ENCODE results near the gene APLF. TPM values are rescaled to one million over a fixed set of nuclear protein-coding genes. Genes with fewer than 3 reads are reported as not detected.
"Not testable (repeated sequence)": the region's sequence is repeated elsewhere in the genome, so short reads cannot be mapped to it uniquely, and the experiment has no call there.

Gene APLF
- total RNA-seq, 2 experiments from 2014 or later = 2.5 to 4.3 TPM

DNA sequence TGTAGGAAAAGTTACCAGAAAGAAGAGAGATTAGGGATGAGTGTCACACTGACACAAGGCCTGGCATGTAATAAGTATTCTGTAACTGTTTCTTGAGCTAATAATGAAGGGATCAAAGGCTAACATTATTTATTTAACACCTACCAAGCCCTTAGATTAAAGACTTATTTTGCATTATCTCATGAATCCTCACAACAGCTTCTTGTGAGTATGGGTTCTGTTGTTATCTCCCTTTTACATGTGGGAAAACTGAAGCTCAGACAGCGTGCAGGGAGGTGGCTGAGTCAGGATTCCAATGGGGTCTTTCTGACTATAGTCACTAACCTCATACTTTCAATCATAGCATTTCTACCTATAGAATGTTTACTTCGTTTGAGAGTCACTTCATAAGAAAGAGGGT lies 97.0 kb downstream of the APLF start:
- ChIA-PET POLR2A (no interaction called here), CTCF (interaction anchor here (1.1 to 1.9 kb wide), 3 partner anchors 26 to 101 kb away, joined by 3 to 11 read pairs (median 4); no protein-coding TSS in a partner anchor)
- Mint-ChIP-seq H3K27me3 (no peaks in the 10 kb centered on the region), H3K27ac (no peak overlapping the region), H3K36me3 (ENCODE audit: low read depth) (no peaks in the 10 kb centered on the region), H3K4me1 (peaks cover 6% of the 10 kb centered on the region), H3K9me3 (ENCODE audit: low read depth) (no peaks in the 10 kb centered on the region), H3K4me3 (no peak overlapping the region)
- no peak for ATAC-seq
- no peak for DNase-seq
- intact Hi-C loops (cut with DNase I, micrococcal nuclease) = no loop called here

DNA sequence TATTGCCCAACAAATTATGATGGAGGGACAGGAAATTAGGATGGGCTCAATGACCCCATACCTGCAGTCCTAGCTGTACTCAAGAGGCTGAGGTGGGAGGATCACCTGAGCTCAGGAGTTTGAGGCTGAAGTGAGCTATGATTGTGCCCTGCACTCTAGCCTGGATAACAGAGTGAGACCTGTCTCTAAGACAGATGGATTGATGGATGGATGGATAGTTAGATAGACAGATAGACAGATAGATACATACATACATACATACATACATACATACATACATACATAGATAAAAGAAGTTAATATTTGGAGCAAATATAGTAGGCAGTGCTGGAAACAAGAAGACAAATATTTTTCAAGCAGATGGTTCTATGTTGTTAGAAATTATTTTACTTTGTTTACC lies 97.9 kb downstream of the APLF start:
- peaks cover 2% of the 10 kb centered on the region for H3K36me3 Mint-ChIP-seq (ENCODE audit: low read depth)
- ChIA-PET POLR2A (no interaction called here), CTCF (no interaction called here)

DNA sequence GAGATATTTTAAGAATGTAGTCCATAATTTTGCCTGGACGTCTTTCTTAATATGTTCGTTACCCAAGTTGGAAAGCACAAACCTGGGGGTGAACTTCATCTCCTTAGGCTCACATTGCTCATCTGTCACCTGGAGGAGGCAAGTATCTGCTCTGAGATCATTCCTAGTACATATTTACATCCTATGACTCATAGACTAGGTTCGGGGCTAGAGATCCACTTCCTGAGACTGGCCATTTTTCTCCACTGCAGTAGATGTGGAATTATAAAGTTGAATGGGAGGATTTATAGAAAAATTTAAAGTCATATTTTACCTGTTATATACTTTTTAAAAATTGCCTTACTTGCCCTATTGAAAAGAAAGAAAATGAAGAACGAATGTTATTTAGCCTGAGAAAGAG lies 98.5 kb downstream of the APLF start:
- Mint-ChIP-seq H3K9me3 (ENCODE audit: low read depth) (no peaks in the 10 kb centered on the region), H3K27ac (no peak overlapping the region), H3K36me3 (ENCODE audit: low read depth) (peaks cover 2% of the 10 kb centered on the region), H3K4me3 (no peak overlapping the region), H3K27me3 (no peaks in the 10 kb centered on the region), H3K4me1 (no peaks in the 10 kb centered on the region)
- ChIA-PET POLR2A (no interaction called here), CTCF (no interaction called here)
- ATAC-seq (peak; percentile 55), DNase-seq (no peak)
- intact Hi-C loops (cut with DNase I, micrococcal nuclease) = no loop called here

More for the DNA sequence above, 97.9 kb downstream of the APLF start:
- Mint-ChIP-seq H3K9me3 (ENCODE audit: low read depth) (no peaks in the 10 kb centered on the region), H3K27me3 (no peaks in the 10 kb centered on the region), H3K4me3 (no peak overlapping the region), H3K4me1 (no peaks in the 10 kb centered on the region), H3K27ac (no peak overlapping the region)
- no peak for DNase-seq
- intact Hi-C loops (cut with DNase I, micrococcal nuclease) = no loop called here
- ATAC-seq = no peak

DNA sequence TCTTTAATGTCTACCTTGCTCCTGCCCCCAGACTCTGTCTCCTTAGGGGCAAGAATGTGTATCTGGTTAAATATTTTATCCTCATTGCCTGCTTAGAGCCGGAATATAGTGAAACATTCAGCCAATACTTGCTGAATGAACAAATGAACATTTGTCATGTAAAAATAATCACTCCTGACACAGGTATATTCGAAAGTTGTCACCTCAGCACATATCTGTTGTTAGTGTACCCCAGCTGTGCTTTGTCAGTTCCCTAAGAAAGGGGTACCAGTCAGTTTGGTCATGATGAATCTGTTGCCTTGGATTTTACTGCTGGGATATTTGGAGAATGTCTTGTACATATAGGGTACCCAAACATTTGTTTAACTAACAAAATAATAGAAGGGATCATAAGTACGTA lies 99.0 kb downstream of the APLF start:
- no peak for DNase-seq
- Mint-ChIP-seq H3K4me1 (no peaks in the 10 kb centered on the region), H3K36me3 (ENCODE audit: low read depth) (peaks cover 2% of the 10 kb centered on the region), H3K27me3 (no peaks in the 10 kb centered on the region), H3K9me3 (ENCODE audit: low read depth) (no peaks in the 10 kb centered on the region), H3K4me3 (no peak overlapping the region), H3K27ac (no peak overlapping the region)
- CTCF ChIA-PET = no interaction called here
- POLR2A ChIA-PET = no interaction called here
- intact Hi-C loops (cut with DNase I, micrococcal nuclease) = no loop called here
- ATAC-seq = no peak

DNA sequence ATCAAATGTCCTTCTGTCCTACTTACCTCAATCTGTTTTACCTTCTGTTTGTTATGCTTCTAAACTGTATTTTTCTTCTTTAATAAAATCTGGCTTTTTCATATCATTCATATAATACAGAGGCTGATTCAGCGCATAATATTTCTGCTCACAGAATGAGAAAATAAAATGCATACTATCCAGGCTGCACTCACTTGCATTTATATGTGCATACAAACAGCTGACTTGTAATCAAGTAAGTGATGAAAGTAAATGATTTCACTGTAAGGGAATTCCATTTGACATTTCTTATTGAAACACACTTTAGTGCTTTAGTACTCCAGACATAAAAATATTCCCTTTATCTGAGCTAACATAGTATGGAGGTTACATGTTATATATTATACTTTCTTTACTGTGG lies 100.7 kb downstream of the APLF start:
- intact Hi-C loops (cut with DNase I, micrococcal nuclease) = no loop called here
- Mint-ChIP-seq H3K9me3 (ENCODE audit: low read depth) (no peaks in the 10 kb centered on the region), H3K27me3 (no peaks in the 10 kb centered on the region), H3K27ac (no peak overlapping the region), H3K4me3 (no peak overlapping the region), H3K36me3 (ENCODE audit: low read depth) (peaks cover 2% of the 10 kb centered on the region), H3K4me1 (no peaks in the 10 kb centered on the region)
- POLR2A ChIA-PET = no interaction called here
- DNase-seq (no peak), ATAC-seq (no peak)
- CTCF ChIA-PET = interaction anchor here (0.5 to 1.0 kb wide), 3 partner anchors 60 to 664 kb away, joined by 3 read pairs; no protein-coding TSS in a partner anchor

DNA sequence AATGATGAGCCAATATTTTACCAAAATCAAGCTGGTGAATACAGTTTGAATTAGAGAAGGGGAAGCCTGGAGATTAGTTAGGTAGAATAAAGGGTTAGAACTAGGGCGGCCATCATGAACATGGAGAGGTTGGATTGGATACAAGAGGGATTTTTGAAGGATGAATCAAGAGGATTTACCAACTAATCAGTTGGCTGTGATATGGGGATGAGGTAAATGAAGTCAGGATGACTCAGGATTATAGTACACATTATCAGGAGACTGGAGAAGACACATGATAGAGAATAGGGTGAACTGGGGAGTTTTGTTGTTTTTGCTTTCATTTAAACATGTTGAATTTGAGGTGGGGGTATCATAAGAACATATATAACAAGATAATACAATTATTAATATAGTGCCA lies 102.2 kb downstream of the APLF start:
- no peak overlapping the region for H3K4me3 Mint-ChIP-seq
- intact Hi-C loops (cut with DNase I, micrococcal nuclease) = no loop called here
- H3K27ac Mint-ChIP-seq = no peak overlapping the region
- H3K27me3 Mint-ChIP-seq = no peaks in the 10 kb centered on the region
- no peaks in the 10 kb centered on the region for H3K9me3 Mint-ChIP-seq (ENCODE audit: low read depth)
- DNase-seq (no peak), ATAC-seq (no peak)
- peaks cover 2% of the 10 kb centered on the region for H3K36me3 Mint-ChIP-seq (ENCODE audit: low read depth)
- ChIA-PET POLR2A (no interaction called here), CTCF (interaction anchor here (0.7 to 1.5 kb wide), 2 partner anchors 9 to 477 kb away, joined by 3 to 4 read pairs; no protein-coding TSS in a partner anchor)
- H3K4me1 Mint-ChIP-seq = no peaks in the 10 kb centered on the region

DNA sequence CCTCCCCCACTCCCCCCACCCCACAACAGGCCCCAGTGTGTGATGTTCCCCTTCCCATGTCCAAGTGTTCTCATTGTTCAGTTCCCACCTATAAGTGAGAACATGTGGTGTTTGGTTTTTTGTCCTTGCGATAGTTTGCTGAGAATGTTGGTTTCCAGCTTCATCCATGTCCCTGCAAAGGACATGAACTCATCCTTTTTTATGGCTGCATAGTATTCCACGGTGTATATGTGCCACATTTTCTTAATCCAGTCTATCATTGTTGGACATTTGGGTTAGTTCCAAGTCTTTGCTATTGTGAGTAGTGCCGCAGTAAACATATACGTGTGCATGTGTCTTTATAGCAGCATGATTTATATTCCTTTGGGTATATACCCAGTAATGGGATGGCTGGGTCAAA lies 103.0 kb downstream of the APLF start:
- H3K4me3 Mint-ChIP-seq; ATAC-seq; H3K27me3 Mint-ChIP-seq; H3K9me3 Mint-ChIP-seq (ENCODE audit: low read depth); DNase-seq; H3K36me3 Mint-ChIP-seq (ENCODE audit: low read depth); H3K4me1 Mint-ChIP-seq; intact Hi-C loops (cut with DNase I, micrococcal nuclease); POLR2A ChIA-PET; CTCF ChIA-PET; H3K27ac Mint-ChIP-seq: not testable (repeated sequence)

DNA sequence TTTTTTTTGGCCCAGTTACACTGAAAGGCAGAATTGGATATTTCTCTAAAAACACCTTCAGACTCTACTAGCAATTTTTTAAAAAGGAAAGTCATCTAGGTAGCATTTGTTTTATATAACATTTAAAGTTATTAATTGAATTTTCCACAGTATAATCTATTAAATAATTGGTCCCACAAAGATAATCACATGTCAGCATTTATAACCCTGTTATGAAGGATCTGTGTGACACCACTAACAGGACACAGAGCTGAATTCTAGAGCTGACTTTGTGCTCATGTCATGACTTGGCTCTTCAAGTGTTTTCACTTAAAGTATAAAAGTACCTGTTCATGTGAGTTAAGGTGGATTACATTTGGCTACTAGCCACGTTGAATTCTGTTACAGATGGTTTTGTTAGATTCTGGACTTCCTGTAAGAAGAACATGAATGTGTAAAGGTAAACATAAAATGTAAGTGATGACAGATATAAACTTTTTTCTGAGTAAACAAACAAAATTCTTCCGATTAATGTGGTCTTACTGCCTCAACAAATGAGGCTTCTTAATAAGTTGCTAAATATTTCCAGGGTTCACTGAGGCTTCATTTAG lies 106.9 kb downstream of the APLF start:
- intact Hi-C loops (cut with DNase I, micrococcal nuclease) = no loop called here
- H3K36me3 Mint-ChIP-seq (ENCODE audit: low read depth) = peaks cover 6% of the 10 kb centered on the region
- ATAC-seq (no peak), DNase-seq (no peak)
- H3K27me3 Mint-ChIP-seq = no peaks in the 10 kb centered on the region
- POLR2A ChIA-PET = no interaction called here
- no peak overlapping the region for H3K4me3 Mint-ChIP-seq
- CTCF ChIA-PET = no interaction called here
- peaks cover 1% of the 10 kb centered on the region for H3K9me3 Mint-ChIP-seq (ENCODE audit: low read depth)
- H3K4me1 Mint-ChIP-seq = no peaks in the 10 kb centered on the region
- H3K27ac Mint-ChIP-seq = no peak overlapping the region

DNA sequence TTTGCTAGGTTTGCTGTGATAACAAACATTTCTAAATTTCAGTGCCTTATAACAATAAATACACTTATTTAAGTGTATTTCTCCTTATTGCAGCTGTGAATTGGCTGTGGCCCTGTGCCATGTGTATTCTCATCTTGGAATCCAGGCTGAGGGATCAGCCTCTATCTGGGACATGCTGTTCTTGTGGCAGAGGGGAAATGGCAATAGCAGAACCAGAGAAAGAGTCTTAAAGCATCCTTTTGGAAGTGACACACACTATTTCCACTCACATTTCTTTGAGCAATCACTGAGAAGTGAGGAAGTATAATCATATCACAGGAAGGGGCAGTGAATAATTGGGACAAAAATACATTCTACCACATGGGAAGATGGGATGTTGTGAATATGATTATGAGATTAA lies 109.8 kb downstream of the APLF start:
- no peak for DNase-seq
- CTCF ChIA-PET = no interaction called here
- POLR2A ChIA-PET = interaction anchor here (0.6 kb wide), 1 partner anchor 355 kb away, joined by 5 read pairs; no protein-coding TSS in a partner anchor
- intact Hi-C loops (cut with DNase I, micrococcal nuclease) = no loop called here
- no peak overlapping the region for H3K4me3 Mint-ChIP-seq
- peaks cover 4% of the 10 kb centered on the region for H3K9me3 Mint-ChIP-seq (ENCODE audit: low read depth)
- ATAC-seq = no peak
- H3K27ac Mint-ChIP-seq = no peak overlapping the region
- peaks cover 6% of the 10 kb centered on the region for H3K36me3 Mint-ChIP-seq (ENCODE audit: low read depth)
- no peaks in the 10 kb centered on the region for H3K27me3 Mint-ChIP-seq
- no peaks in the 10 kb centered on the region for H3K4me1 Mint-ChIP-seq

DNA sequence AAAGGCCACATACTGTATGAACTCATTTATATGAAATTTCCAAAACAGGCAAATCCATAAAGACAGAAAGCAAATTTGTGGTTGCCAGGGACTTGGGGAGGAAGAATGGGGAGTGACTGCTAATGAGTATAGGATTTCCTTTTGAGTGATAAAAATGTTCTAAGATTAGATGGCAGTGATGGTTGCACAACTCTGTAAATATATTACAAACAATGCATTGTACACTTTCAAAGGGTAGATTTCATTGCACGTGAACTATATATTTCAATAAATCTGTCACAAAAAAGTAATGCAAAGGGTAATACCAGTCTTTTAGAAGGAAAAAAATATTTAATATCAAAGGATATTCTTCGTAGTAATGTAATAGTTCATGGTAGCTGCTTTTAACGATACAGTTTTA lies 112.3 kb downstream of the APLF start:
- peaks cover 4% of the 10 kb centered on the region for H3K9me3 Mint-ChIP-seq (ENCODE audit: low read depth)
- H3K4me1 Mint-ChIP-seq = no peaks in the 10 kb centered on the region
- ChIA-PET CTCF (interaction anchor here (1.1 kb wide), 1 partner anchor 345 kb away, joined by 3 read pairs; no protein-coding TSS in a partner anchor), POLR2A (no interaction called here)
- no peak for DNase-seq
- H3K27me3 Mint-ChIP-seq = no peaks in the 10 kb centered on the region
- no peak overlapping the region for H3K4me3 Mint-ChIP-seq
- H3K27ac Mint-ChIP-seq = no peak overlapping the region
- peaks cover 6% of the 10 kb centered on the region for H3K36me3 Mint-ChIP-seq (ENCODE audit: low read depth)
- intact Hi-C loops (cut with DNase I, micrococcal nuclease) = no loop called here
- no peak for ATAC-seq

DNA sequence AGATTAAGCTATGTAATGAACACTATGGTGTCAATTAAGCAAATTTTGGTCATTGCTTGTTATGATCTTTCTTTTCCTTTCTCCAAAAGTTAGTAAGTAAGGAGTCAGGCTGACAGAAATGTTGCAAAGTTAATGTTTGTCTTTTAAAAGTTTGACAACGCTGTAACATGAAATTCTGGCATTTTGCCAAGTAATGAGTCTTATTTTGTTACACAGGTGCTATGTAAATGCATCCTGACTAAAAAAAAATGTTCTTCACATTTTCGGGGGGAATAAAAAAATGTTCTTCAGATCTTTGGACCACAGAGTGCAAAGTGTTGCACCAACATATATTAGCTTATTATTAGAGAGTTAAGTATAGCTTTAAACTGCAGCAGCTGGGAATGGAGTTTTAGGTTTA lies 121.2 kb downstream of the APLF start:
- intact Hi-C loops (cut with DNase I, micrococcal nuclease) = no loop called here
- ATAC-seq (no peak), DNase-seq (no peak)
- Mint-ChIP-seq H3K4me1 (no peaks in the 10 kb centered on the region), H3K27ac (no peak overlapping the region), H3K27me3 (no peaks in the 10 kb centered on the region), H3K36me3 (ENCODE audit: low read depth) (no peaks in the 10 kb centered on the region), H3K4me3 (no peak overlapping the region), H3K9me3 (ENCODE audit: low read depth) (no peaks in the 10 kb centered on the region)
- ChIA-PET POLR2A (no interaction called here), CTCF (interaction anchor here (1.1 to 1.3 kb wide), 2 partner anchors 126 to 337 kb away, joined by 3 read pairs; no protein-coding TSS in a partner anchor)

DNA sequence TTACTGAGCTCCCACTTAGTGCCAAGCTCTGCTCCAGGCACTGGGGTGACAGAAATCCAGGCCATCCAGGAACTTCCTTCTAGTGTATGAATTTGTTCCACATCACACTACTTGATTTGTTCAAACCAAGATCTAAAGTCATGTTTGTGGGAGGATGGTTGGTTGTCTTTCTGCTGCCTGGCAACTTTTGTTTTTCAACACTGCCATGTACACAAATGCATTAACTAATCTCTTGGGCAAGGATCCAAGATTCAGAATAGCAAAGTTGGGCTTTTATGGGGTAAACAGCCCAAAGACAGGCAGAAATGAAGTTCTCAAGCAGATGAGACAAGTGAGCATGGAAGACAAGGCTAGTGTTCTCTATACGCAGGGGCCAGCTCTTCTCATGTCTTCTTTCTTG lies 122.6 kb downstream of the APLF start:
- no peaks in the 10 kb centered on the region for H3K27me3 Mint-ChIP-seq
- ATAC-seq (no peak), DNase-seq (no peak)
- H3K9me3 Mint-ChIP-seq (ENCODE audit: low read depth) = no peaks in the 10 kb centered on the region
- H3K36me3 Mint-ChIP-seq (ENCODE audit: low read depth) = no peaks in the 10 kb centered on the region
- no peak overlapping the region for H3K4me3 Mint-ChIP-seq
- H3K4me1 Mint-ChIP-seq = peaks cover 4% of the 10 kb centered on the region
- ChIA-PET CTCF (interaction anchor here (1.3 to 2.2 kb wide), 2 partner anchors 26 to 127 kb away, joined by 4 to 5 read pairs; no protein-coding TSS in a partner anchor), POLR2A (interaction anchor here (0.6 kb wide), 1 partner anchor 63 kb away, joined by 7 read pairs; no protein-coding TSS in a partner anchor)
- no peak overlapping the region for H3K27ac Mint-ChIP-seq
- intact Hi-C loops (cut with DNase I, micrococcal nuclease) = loop anchor here in 1 of 2 experiments (10.0 kb wide), 1 partner anchor 115 kb away; no protein-coding TSS in a partner anchor

Measured in activated CD4-positive, alpha-beta T cell treated with anti-CD3 and anti-CD28 coated beads for 36 hours (primary cell).